ENCODE measurements around the gene CAMK2A.

GRCh38 chr5:150181027-150181426 lies 108.5 kb downstream of the CAMK2A start:
- TF ChIP-seq CTCF (IDR thresholded peaks at IDR 0.05) (no peak), POLR2AphosphoS5 (IDR thresholded peaks at IDR 0.05) (no peak)
